HEK293 (cell line): Measurements from ENCODE around the gene KCNK7.

ENCODE experiments used
- CTCF ChIA-PET: fragments of 350-600 bp; formaldehyde crosslinking; extraction: SDS; loops from one replicate; lab custom pipeline; 2021; ENCODE audit warnings: antibody characterized with exemption; lab: Yijun Ruan, JAX
- POLR2A ChIA-PET: fragments of 300-600 bp; formaldehyde crosslinking; extraction: SDS; loops from one replicate; lab custom pipeline; 2020; ENCODE audit warnings: antibody characterized with exemption, inconsistent platforms; lab: Yijun Ruan, JAX
- H3K27ac ChIP-seq: fragments of 200-500 bp; sonication (Bioruptor generic); 2 replicates; pipeline ENCODE4 v1.5.1; 2014; ENCODE audit warnings: low read depth, low read length, control low read depth, inconsistent platforms; ENCODE audit errors: extremely low read depth
- H3K36me3 ChIP-seq, 2 experiments: fragments of 200-500 bp in 1 of 2; sonication (Bioruptor generic) in 1 of 2; 1 replicate in 1 of 2; 2 replicates in 1 of 2; pipeline ENCODE4 v1.5.1; 2014 to 2017; ENCODE audit warnings: inconsistent platforms in 2 of 2, low read length in 2 of 2; ENCODE audit not compliant: control insufficient read depth in 2 of 2, insufficient read depth in 1 of 2
- H3K4me1 ChIP-seq: fragments of 200-500 bp; sonication (Bioruptor generic); 2 replicates; pipeline ENCODE4 v1.5.1; 2014; ENCODE audit warnings: mild to moderate bottlenecking, low read length, inconsistent platforms; ENCODE audit not compliant: control insufficient read depth, insufficient read depth
- H3K4me3 ChIP-seq: 2 replicates; pipeline ENCODE4 v1.5.1; 2011; ENCODE audit warnings: low read depth, mild to moderate bottlenecking, control low read depth, low read length, moderate library complexity
- H3K9me3 ChIP-seq: fragments of 200-500 bp; sonication (Bioruptor generic); 2 replicates; pipeline ENCODE4 v1.5.1; 2014; ENCODE audit warnings: low read depth, low read length, inconsistent platforms; ENCODE audit not compliant: control insufficient read depth, insufficient read depth
- FEZF1 ChIP-seq: fragments of 450-650 bp; formaldehyde crosslinking; IDR thresholded peaks from 2 replicates; pipeline ENCODE4 v1.5.1; 2016; ENCODE audit warnings: missing biosample characterization, missing genetic modification characterization
- GLIS1 ChIP-seq: fragments of 450-650 bp; formaldehyde crosslinking; IDR thresholded peaks from 2 replicates; pipeline ENCODE4 v1.5.1; 2016; ENCODE audit warnings: missing biosample characterization, missing genetic modification characterization
- IKZF3 ChIP-seq: fragments of 450-650 bp; IDR thresholded peaks from 2 replicates; pipeline ENCODE4 v1.5.0; 2018; ENCODE audit warnings: missing biosample characterization, mild to moderate bottlenecking, missing genetic modification characterization, moderate library complexity
- KLF10 ChIP-seq: fragments of 450-650 bp; IDR thresholded peaks from 2 replicates; pipeline ENCODE4 v1.5.1; 2018; ENCODE audit warnings: missing biosample characterization, mild to moderate bottlenecking, missing genetic modification characterization
- KLF8 ChIP-seq: fragments of 450-650 bp; formaldehyde crosslinking; IDR thresholded peaks from 2 replicates; pipeline ENCODE4 v1.5.1; 2016; ENCODE audit warnings: missing biosample characterization, missing genetic modification characterization
- PRDM10 ChIP-seq: fragments of 450-650 bp; formaldehyde crosslinking; IDR thresholded peaks from 2 replicates; pipeline ENCODE4 v1.5.1; 2016; ENCODE audit warnings: missing biosample characterization, missing genetic modification characterization
- PRDM4 ChIP-seq: fragments of 450-650 bp; formaldehyde crosslinking; IDR thresholded peaks from 2 replicates; pipeline ENCODE4 v1.5.1; 2017; ENCODE audit warnings: missing biosample characterization, missing genetic modification characterization
- SETDB1 ChIP-seq: IDR thresholded peaks from one replicate; pipeline ENCODE4 v1.6.1; 2017; ENCODE audit warnings: mild to moderate bottlenecking, low read length, moderate library complexity, mixed read lengths; ENCODE audit not compliant: insufficient read length
- SP2 ChIP-seq: fragments of 450-650 bp; formaldehyde crosslinking; IDR thresholded peaks from 2 replicates; pipeline ENCODE4 v1.5.1; 2016; ENCODE audit warnings: missing biosample characterization, missing genetic modification characterization
- ZBTB1 ChIP-seq: fragments of 450-650 bp; formaldehyde crosslinking; IDR thresholded peaks from 2 replicates; pipeline ENCODE4 v1.5.1; 2016; ENCODE audit warnings: missing biosample characterization, missing genetic modification characterization
- ZBTB26 ChIP-seq: fragments of 450-650 bp; formaldehyde crosslinking; optimal IDR thresholded peaks from 2 replicates; pipeline ENCODE3; 2016; ENCODE audit warnings: missing biosample characterization, mild to moderate bottlenecking, missing genetic modification characterization
- ZBTB8A ChIP-seq: fragments of 450-650 bp; formaldehyde crosslinking; IDR thresholded peaks from 2 replicates; pipeline ENCODE4 v1.5.1; 2016; ENCODE audit warnings: missing biosample characterization, missing genetic modification characterization
- ZFHX2 ChIP-seq: fragments of 450-650 bp; formaldehyde crosslinking; conservative IDR thresholded peaks from 2 replicates; pipeline ENCODE4 v1.5.1; 2016; ENCODE audit warnings: missing biosample characterization, missing genetic modification characterization
- ZNF169 ChIP-seq: fragments of 450-650 bp; formaldehyde crosslinking; IDR thresholded peaks from 2 replicates; pipeline ENCODE4 v1.5.1; 2016; ENCODE audit warnings: missing biosample characterization, missing genetic modification characterization
- ZNF335 ChIP-seq: fragments of 450-650 bp; formaldehyde crosslinking; conservative IDR thresholded peaks from 2 replicates; pipeline ENCODE4 v1.5.1; 2016; ENCODE audit warnings: missing biosample characterization, missing genetic modification characterization
- ZNF488 ChIP-seq: fragments of 450-650 bp; formaldehyde crosslinking; IDR thresholded peaks from 2 replicates; pipeline ENCODE4 v1.5.1; 2016; ENCODE audit warnings: missing biosample characterization, missing genetic modification characterization
- ZNF513 ChIP-seq: fragments of 450-650 bp; IDR thresholded peaks from 2 replicates; pipeline ENCODE4 v1.5.1; 2018; ENCODE audit warnings: missing biosample characterization, missing genetic modification characterization
- ZNF514 ChIP-seq: fragments of 450-650 bp; formaldehyde crosslinking; IDR thresholded peaks from 2 replicates; pipeline ENCODE4 v1.5.1; 2016; ENCODE audit warnings: missing biosample characterization, missing genetic modification characterization
- ZNF521 ChIP-seq: fragments of 450-650 bp; formaldehyde crosslinking; IDR thresholded peaks from 2 replicates; pipeline ENCODE4 v1.5.1; 2017; ENCODE audit warnings: missing biosample characterization, mild to moderate bottlenecking, missing genetic modification characterization
- ZNF561 ChIP-seq: fragments of 450-650 bp; IDR thresholded peaks from 2 replicates; pipeline ENCODE4 v1.5.1; 2018; ENCODE audit warnings: missing biosample characterization, missing genetic modification characterization, borderline replicate concordance
- ZNF621 ChIP-seq: fragments of 450-650 bp; formaldehyde crosslinking; IDR thresholded peaks from 2 replicates; pipeline ENCODE4 v1.5.1; 2017; ENCODE audit warnings: missing biosample characterization, missing genetic modification characterization
- ZNF660 ChIP-seq: fragments of 450-650 bp; IDR thresholded peaks from 2 replicates; pipeline ENCODE4 v1.5.1; 2018; ENCODE audit warnings: missing biosample characterization, mild to moderate bottlenecking, missing genetic modification characterization
- ZNF692 ChIP-seq: fragments of 450-650 bp; formaldehyde crosslinking; IDR thresholded peaks from 2 replicates; pipeline ENCODE4 v1.5.1; 2016; ENCODE audit warnings: missing biosample characterization, missing genetic modification characterization
- ZNF76 ChIP-seq: fragments of 450-650 bp; formaldehyde crosslinking; IDR thresholded peaks from 2 replicates; pipeline ENCODE4; 2016; ENCODE audit warnings: low read depth, missing biosample characterization, missing genetic modification characterization, borderline replicate concordance
- ZSCAN30 ChIP-seq: fragments of 450-650 bp; IDR thresholded peaks from 2 replicates; pipeline ENCODE4 v1.5.1; 2018; ENCODE audit warnings: missing biosample characterization, mild to moderate bottlenecking, missing genetic modification characterization, moderate library complexity

KCNK7 gene

GRCh38 chr11:65558002-65558929, 37.3 kb downstream of the KCNK7 start, which contains the start of gene LTBP3:
LTBP3 (minus strand) TSS chr11:65558359; CDS start chr11:65557959, 400 bp downstream.
- H3K4me3 ChIP-seq: peak within 1 kb of the TSS; percentile 52
- peak within 1 kb of the TSS; percentile 81 for H3K27ac ChIP-seq
- CTCF ChIA-PET: interaction anchor here (0.8 to 5.0 kb wide), 3 partner anchors 9 to 13 kb away, joined by 3 to 39 read pairs (median 5); partner anchors contain the start of genes FAM89B and ZNRD2
- TF ChIP-seq ZFHX2 (tag by site-specific recombination): peak; percentile 17; the same call in 1 of the 2 replicates
- no peak for TF ChIP-seq ZNF488 (tag by site-specific recombination)
- TF ChIP-seq ZNF521: no peak
- peak; percentile 58 for TF ChIP-seq ZNF513 (tag by site-specific recombination)
- TF ChIP-seq FEZF1 (tag by site-specific recombination): peak; percentile 73
- TF ChIP-seq PRDM10: peak; percentile 72
- TF ChIP-seq ZNF169 (tag by site-specific recombination): no peak
- peak; percentile 52; the same call in 1 of the 2 replicates for TF ChIP-seq ZBTB8A
- TF ChIP-seq PRDM4: 0 out of 2 replicates have a peak, but pooled peaks have one; percentile 9
- TF ChIP-seq SP2 (tag by site-specific recombination): peak; percentile 18
- TF ChIP-seq ZNF335 (tag by site-specific recombination): 0 out of 2 replicates have a peak, but pooled peaks have one; percentile 28
- TF ChIP-seq SETDB1: no peak
- peak; percentile 45; the same call in 1 of the 2 replicates for TF ChIP-seq KLF8 (tag by site-specific recombination)
- no peak for TF ChIP-seq ZNF514 (tag by site-specific recombination)
- TF ChIP-seq ZBTB26: peak; percentile 63
- no peak for TF ChIP-seq ZNF621 (tag by site-specific recombination)
- peak; percentile 76 for TF ChIP-seq IKZF3 (tag by site-specific recombination)
- TF ChIP-seq KLF10 (tag by site-specific recombination): peak; percentile 26; the same call in 1 of the 2 replicates
- peak; percentile 61; the same call in 1 of the 2 replicates for TF ChIP-seq ZNF660
- peak; percentile 79 for TF ChIP-seq GLIS1 (tag by site-specific recombination)
- 0 out of 2 replicates have a peak, but pooled peaks have one; percentile 8 for TF ChIP-seq ZNF76
- peak; percentile 78 for TF ChIP-seq ZSCAN30
- peak; percentile 23; the same call in 1 of the 2 replicates for TF ChIP-seq ZNF561 (tag by site-specific recombination)
- no peak for TF ChIP-seq ZBTB1 (tag by site-specific recombination)
- peak; percentile 38; the same call in 1 of the 2 replicates for TF ChIP-seq ZNF692 (tag by site-specific recombination)

More at GRCh38 chr11:65558002-65558929, 37.3 kb downstream of the KCNK7 start, which contains the start of gene LTBP3:
- Histone ChIP-seq H3K36me3 (peaks cover 0 to 8% of the 10 kb centered on the region in 2 experiments; a peak in 1 of 3 replicates), H3K4me1 (peaks cover 19% of the 10 kb centered on the region), H3K9me3 (no peaks in the 10 kb centered on the region)
- POLR2A ChIA-PET: interaction anchor here (0.9 to 4.1 kb wide), 6 partner anchors 11 to 300 kb away, joined by 3 to 41 read pairs (median 5); partner anchors contain the start of genes EHBP1L1, FAM89B and ZNRD2
